Subcutaneous abdominal adipose tissue (tissue), 5 donors: ENCODE results near the gene GALNT9.

Experiments used
- H3K27ac ChIP-seq: one replicate; pipeline ENCODE4 v1.7.0; 2013; ENCODE audit warnings: low read depth, mild to moderate bottlenecking, inconsistent platforms, low read length, moderate library complexity
- H3K27me3 ChIP-seq, 5 donors: one replicate each; pipeline ENCODE4 v1.7.0; 2013; ENCODE audit warnings: low read length in 5 of 5, inconsistent platforms in 1 of 5; ENCODE audit not compliant: control insufficient read depth in 5 of 5, insufficient read depth in 4 of 5
- H3K36me3 ChIP-seq, 5 donors: one replicate each; pipeline ENCODE4 v1.7.0; 2013; ENCODE audit warnings: low read length in 5 of 5; ENCODE audit not compliant: control insufficient read depth in 5 of 5, insufficient read depth in 5 of 5
- H3K4me1 ChIP-seq, 5 donors: one replicate each; pipeline ENCODE4 v1.7.0; 2013; ENCODE audit warnings: low read length in 5 of 5, mild to moderate bottlenecking in 3 of 5, moderate library complexity in 1 of 5; ENCODE audit not compliant: control insufficient read depth in 5 of 5, insufficient read depth in 5 of 5
- H3K4me3 ChIP-seq, 5 donors: one replicate each; pipeline ENCODE4 v1.7.0; 2013; ENCODE audit warnings: low read length in 5 of 5, low read depth in 1 of 5
- H3K9ac ChIP-seq, 5 donors: one replicate each; pipeline ENCODE4 v1.7.0; 2013; ENCODE audit warnings: low read length in 5 of 5, mild to moderate bottlenecking in 4 of 5, moderate library complexity in 3 of 5
- H3K9me3 ChIP-seq, 5 donors: one replicate each; pipeline ENCODE4 v1.7.0; 2013; ENCODE audit warnings: low read length in 5 of 5; ENCODE audit not compliant: control insufficient read depth in 5 of 5
- donor health status: healthy.
- donor health status: healthy.
- donor health status: healthy.
- donor health status: healthy.
- donor health status: healthy.

Gene GALNT9

GRCh38 chr12:132288516-132289215 is 40.7 kb downstream of the GALNT9 start:
- Histone ChIP-seq H3K9ac (no peak overlapping the region), H3K4me1 (peaks cover 0 to 6% (median 0%) of the 10 kb centered on the region in 5 donors), H3K4me3 (no peak overlapping the region), H3K36me3 (no peaks in the 10 kb centered on the region), H3K9me3 (no peaks in the 10 kb centered on the region), H3K27ac (no peak overlapping the region), H3K27me3 (peaks cover 36 to 62% (median 57%) of the 10 kb centered on the region in 5 donors)

- H3K4me1 ChIP-seq = peaks cover 0 to 6% (median 0%) of the 10 kb centered on the region in 5 donors
- H3K4me3 ChIP-seq = no peak overlapping the region
- H3K9ac ChIP-seq = no peak overlapping the region
- H3K9me3 ChIP-seq = no peaks in the 10 kb centered on the region
- H3K27me3 ChIP-seq = peaks cover 37 to 71% (median 59%) of the 10 kb centered on the region in 5 donors
- no peaks in the 10 kb centered on the region for H3K36me3 ChIP-seq
- H3K27ac ChIP-seq = no peak overlapping the region
These were observed 41.8 kb downstream of the GALNT9 start for GRCh38 chr12:132287391-132288238.

- no peak overlapping the region for H3K4me3 ChIP-seq
- H3K9me3 ChIP-seq = no peaks in the 10 kb centered on the region
- no peak overlapping the region for H3K9ac ChIP-seq
- peaks cover 0 to 6% (median 0%) of the 10 kb centered on the region in 5 donors for H3K4me1 ChIP-seq
- H3K27ac ChIP-seq = no peak overlapping the region
- H3K27me3 ChIP-seq = peaks cover 38 to 73% (median 58%) of the 10 kb centered on the region in 5 donors
- H3K36me3 ChIP-seq = no peaks in the 10 kb centered on the region
These were observed 42.5 kb downstream of the GALNT9 start for GRCh38 chr12:132286912-132287311.

GRCh38 chr12:132285991-132286681 is 43.3 kb downstream of the GALNT9 start:
- no peaks in the 10 kb centered on the region for H3K9me3 ChIP-seq
- no peak overlapping the region for H3K9ac ChIP-seq
- peaks cover 39 to 79% (median 60%) of the 10 kb centered on the region in 5 donors for H3K27me3 ChIP-seq
- no peak overlapping the region for H3K27ac ChIP-seq
- H3K36me3 ChIP-seq = no peaks in the 10 kb centered on the region
- peaks cover 0 to 6% (median 0%) of the 10 kb centered on the region in 5 donors for H3K4me1 ChIP-seq
- H3K4me3 ChIP-seq = no peak overlapping the region

GRCh38 chr12:132284827-132285741 is 44.3 kb downstream of the GALNT9 start:
- no peaks in the 10 kb centered on the region for H3K9me3 ChIP-seq
- H3K9ac ChIP-seq = no peak overlapping the region
- peaks cover 0 to 6% (median 0%) of the 10 kb centered on the region in 5 donors for H3K4me1 ChIP-seq
- no peak overlapping the region for H3K27ac ChIP-seq
- no peaks in the 10 kb centered on the region for H3K36me3 ChIP-seq
- H3K27me3 ChIP-seq = peaks cover 44 to 87% (median 71%) of the 10 kb centered on the region in 5 donors
- no peak overlapping the region for H3K4me3 ChIP-seq

GRCh38 chr12:132284071-132284826 is 45.1 kb downstream of the GALNT9 start:
- no peaks in the 10 kb centered on the region for H3K9me3 ChIP-seq
- H3K4me1 ChIP-seq = peaks cover 0 to 6% (median 0%) of the 10 kb centered on the region in 5 donors
- H3K27ac ChIP-seq = no peak overlapping the region
- H3K9ac ChIP-seq = no peak overlapping the region
- H3K36me3 ChIP-seq = no peaks in the 10 kb centered on the region
- H3K27me3 ChIP-seq = peaks cover 47 to 88% (median 75%) of the 10 kb centered on the region in 5 donors
- H3K4me3 ChIP-seq = no peak overlapping the region

GRCh38 chr12:132282950-132283771 is 46.2 kb downstream of the GALNT9 start:
- H3K36me3 ChIP-seq = no peaks in the 10 kb centered on the region
- H3K27me3 ChIP-seq = peaks cover 48 to 91% (median 80%) of the 10 kb centered on the region in 5 donors
- no peak overlapping the region for H3K9ac ChIP-seq
- H3K9me3 ChIP-seq = no peaks in the 10 kb centered on the region
- H3K4me3 ChIP-seq = no peak overlapping the region
- H3K4me1 ChIP-seq = peaks cover 0 to 6% (median 0%) of the 10 kb centered on the region in 5 donors
- no peak overlapping the region for H3K27ac ChIP-seq

- Histone ChIP-seq H3K9ac (no peak overlapping the region), H3K27ac (no peak overlapping the region), H3K4me1 (peaks cover 0 to 6% (median 0%) of the 10 kb centered on the region in 5 donors), H3K9me3 (no peaks in the 10 kb centered on the region), H3K27me3 (peaks cover 42 to 89% (median 80%) of the 10 kb centered on the region in 5 donors), H3K4me3 (no peak overlapping the region), H3K36me3 (no peaks in the 10 kb centered on the region)
These were observed 47.1 kb downstream of the GALNT9 start for GRCh38 chr12:132282031-132282949.
